DND-41 (cell line): ENCODE measurements around the gene PLD1.

ENCODE experiments used
- ATAC-seq: fragments of 200-7000 bp; cut with Tn5 transposase; 3 replicates; pipeline ENCODE4 v1.9.1; 2021; ENCODE audit warnings: low read depth; ENCODE audit not compliant: insufficient read depth
- DNase-seq: peaks from one replicate; pipeline ENCODE4 v3.0.0-alpha.2; 2020
- H2AFZ ChIP-seq: 2 replicates; pipeline ENCODE4 v1.6.0; 2012; ENCODE audit warnings: low read depth, low read length
- H3K27ac ChIP-seq: 2 replicates; pipeline ENCODE4 v1.5.1; 2012; ENCODE audit warnings: low read length, inconsistent platforms
- H3K27me3 ChIP-seq: fragments of 200-600 bp; sonication (generic); 2 replicates; pipeline ENCODE4 v1.6.0; 2012; ENCODE audit warnings: low read length, mild to moderate bottlenecking, inconsistent platforms; ENCODE audit not compliant: insufficient read depth, poor library complexity
- H3K36me3 ChIP-seq: 2 replicates; pipeline ENCODE4 v1.5.1; 2012; ENCODE audit warnings: low read length, inconsistent platforms; ENCODE audit not compliant: insufficient read depth
- H3K4me1 ChIP-seq: 2 replicates; pipeline ENCODE4 v1.5.1; 2012; ENCODE audit warnings: mild to moderate bottlenecking, low read length; ENCODE audit not compliant: insufficient read depth
- H3K4me2 ChIP-seq: 2 replicates; pipeline ENCODE4 v1.6.0; 2012; ENCODE audit warnings: mild to moderate bottlenecking, moderate library complexity, low read length, inconsistent platforms; ENCODE audit not compliant: insufficient read depth
- H3K4me3 ChIP-seq, 2 experiments: fragments of 200-600 bp in 1 of 2; shearing (Covaris generic) in 1 of 2; 2 replicates each; pipeline ENCODE4 v1.5.1; 2012 to 2016; ENCODE audit warnings: inconsistent platforms in 2 of 2, low read length in 2 of 2, mild to moderate bottlenecking in 2 of 2, low read depth in 1 of 2, moderate library complexity in 1 of 2
- H3K79me2 ChIP-seq: 2 replicates; pipeline ENCODE4 v1.6.0; 2012; ENCODE audit warnings: low read length, inconsistent platforms; ENCODE audit not compliant: insufficient read depth
- H3K9ac ChIP-seq: 2 replicates; pipeline ENCODE4 v1.6.0; 2012; ENCODE audit warnings: low read depth, mild to moderate bottlenecking, inconsistent platforms, low read length, moderate library complexity
- H3K9me3 ChIP-seq: 2 replicates; pipeline ENCODE4 v1.5.1; 2012; ENCODE audit warnings: low read length, moderate library complexity, mild to moderate bottlenecking, inconsistent platforms; ENCODE audit not compliant: insufficient read depth, severe bottlenecking
- H4K20me1 ChIP-seq: 2 replicates; pipeline ENCODE4 v1.6.0; 2012; ENCODE audit warnings: low read length; ENCODE audit not compliant: insufficient read depth
- CTCF ChIP-seq: IDR thresholded peaks from 2 replicates; pipeline ENCODE4 v1.5.1; 2012; ENCODE audit warnings: borderline replicate concordance, low read length, moderate library complexity, mild to moderate bottlenecking; ENCODE audit not compliant: poor library complexity, severe bottlenecking; ENCODE audit errors: extremely low read depth
- EZH2 ChIP-seq: IDR thresholded peaks from 3 replicates; pipeline ENCODE4 v1.6.1; 2012; ENCODE audit warnings: borderline replicate concordance, low read depth, mild to moderate bottlenecking, moderate library complexity, low read length, inconsistent platforms; ENCODE audit not compliant: severe bottlenecking

Gene PLD1

GRCh38 chr3:171616798-171617197, 193.5 kb downstream of the PLD1 start:
- Histone ChIP-seq H2AFZ (no peak overlapping the region), H3K4me1 (no peaks in the 10 kb centered on the region), H3K36me3 (no peaks in the 10 kb centered on the region), H3K4me3 (no peak overlapping the region), H3K27ac (no peak overlapping the region), H4K20me1 (no peaks in the 10 kb centered on the region), H3K79me2 (no peaks in the 10 kb centered on the region), H3K9me3 (no peaks in the 10 kb centered on the region), H3K27me3 (peaks cover 3% of the 10 kb centered on the region), H3K4me2 (no peak overlapping the region), H3K9ac (no peak overlapping the region)
- TF ChIP-seq EZH2 (no peak), CTCF (no peak)
- ATAC-seq: no peak
- no peak for DNase-seq

GRCh38 chr3:171615686-171616085, 194.6 kb downstream of the PLD1 start:
- H3K36me3 ChIP-seq: no peaks in the 10 kb centered on the region
- no peaks in the 10 kb centered on the region for H3K79me2 ChIP-seq
- H3K9me3 ChIP-seq: no peaks in the 10 kb centered on the region
- peaks cover 3% of the 10 kb centered on the region for H3K27me3 ChIP-seq
- no peak for DNase-seq
- H3K4me1 ChIP-seq: no peaks in the 10 kb centered on the region
- H3K4me2 ChIP-seq: no peak overlapping the region
- TF ChIP-seq EZH2 (no peak), CTCF (no peak)
- no peak overlapping the region for H3K9ac ChIP-seq
- H2AFZ ChIP-seq: no peak overlapping the region
- no peak overlapping the region for H3K27ac ChIP-seq
- no peaks in the 10 kb centered on the region for H4K20me1 ChIP-seq
- no peak for ATAC-seq
- H3K4me3 ChIP-seq: no peak overlapping the region

GRCh38 chr3:171615281-171615680, 195.0 kb downstream of the PLD1 start:
- Histone ChIP-seq H3K9me3 (no peaks in the 10 kb centered on the region), H3K36me3 (no peaks in the 10 kb centered on the region)
- no peak for ATAC-seq

More at GRCh38 chr3:171615281-171615680, 195.0 kb downstream of the PLD1 start:
- H3K79me2 ChIP-seq: no peaks in the 10 kb centered on the region
- no peaks in the 10 kb centered on the region for H3K4me1 ChIP-seq
- no peak for DNase-seq
- H3K27me3 ChIP-seq: peaks cover 3% of the 10 kb centered on the region
- H3K4me3 ChIP-seq: no peak overlapping the region
- H4K20me1 ChIP-seq: no peaks in the 10 kb centered on the region
- no peak overlapping the region for H3K9ac ChIP-seq
- no peak overlapping the region for H2AFZ ChIP-seq
- no peak overlapping the region for H3K27ac ChIP-seq
- no peak overlapping the region for H3K4me2 ChIP-seq
- TF ChIP-seq EZH2 (no peak), CTCF (no peak)
